ENCODE measurements around the gene PHF2. TPM values are rescaled to one million over a fixed set of nuclear protein-coding genes. Genes with fewer than 3 reads are reported as not detected.

Gene PHF2
- total RNA-seq, 2 experiments from 2014 or later: 20.6 to 23.7 TPM

DNA sequence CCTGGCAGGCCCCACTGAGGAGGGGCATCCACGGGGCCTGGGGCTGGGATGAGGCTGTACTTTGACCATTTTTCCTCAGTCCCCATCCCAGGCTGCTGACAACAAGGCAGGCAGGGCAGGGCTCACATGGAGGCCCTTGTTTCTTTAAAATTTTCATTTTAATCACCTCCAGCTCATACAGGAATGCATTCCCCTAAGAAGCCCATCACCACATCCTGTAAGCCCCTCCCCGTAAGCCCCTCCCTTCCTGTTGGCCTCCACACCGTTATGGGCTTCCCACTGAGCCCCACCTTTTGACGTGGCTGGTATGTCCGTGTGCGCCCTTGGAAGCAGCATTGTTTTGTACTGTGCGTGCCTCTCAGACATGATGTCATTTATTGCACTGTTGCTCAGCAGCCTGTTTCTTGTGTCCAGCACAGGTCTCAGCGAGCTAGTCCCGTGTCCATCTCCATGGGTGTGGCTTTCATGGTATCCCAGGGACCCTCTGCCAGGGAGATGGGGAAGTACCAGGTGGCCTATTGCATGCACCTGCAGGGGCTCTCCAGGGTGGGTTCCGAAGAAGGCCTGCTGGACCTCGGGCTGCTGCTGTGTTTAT lies 22.4 kb downstream of the PHF2 start:
- no peaks in the 10 kb centered on the region for H4K20me1 ChIP-seq (ENCODE audit: insufficient read depth, low read length)

GRCh38 chr9:93599571-93600403 lies 23.4 kb downstream of the PHF2 start:
- intact Hi-C loops (cut with micrococcal nuclease; ENCODE audit: unreplicated experiment): no loop called here
- H3K4me1 ChIP-seq (ENCODE audit: insufficient read depth, low read length, poor library complexity, severe bottlenecking): peaks cover 9% of the 10 kb centered on the region
- H3K4me3 ChIP-seq (ENCODE audit: low read depth, low read length, poor library complexity, severe bottlenecking): no peak overlapping the region
- H3K79me2 ChIP-seq (ENCODE audit: insufficient read depth, low read depth, low read length): no peaks in the 10 kb centered on the region
- H3K27ac ChIP-seq (ENCODE audit: low read depth, low read length, poor library complexity, severe bottlenecking): no peak overlapping the region
- TF ChIP-seq CTCF (conservative IDR thresholded peaks at IDR 0.05; ENCODE audit: low read length) (no peak), EZH2phosphoT487 (IDR thresholded peaks at IDR 0.05; ENCODE audit: borderline replicate concordance, low read depth, low read length) (no peak)
- DNase-seq (ENCODE audit: low spot score): no peak
- H3K9me2 ChIP-seq (ENCODE audit: insufficient read depth, low read length): no peaks in the 10 kb centered on the region
- no peak overlapping the region for H3K4me2 ChIP-seq (ENCODE audit: low read length)
- no peaks in the 10 kb centered on the region for H4K20me1 ChIP-seq (ENCODE audit: insufficient read depth, low read length)
- H2AFZ ChIP-seq (ENCODE audit: low read length): no peak overlapping the region
- ChIA-PET POLR2A (no interaction called here), CTCF (ENCODE audit: unreplicated experiment) (no interaction called here)
- H3K9me3 ChIP-seq (ENCODE audit: low read length): no peaks in the 10 kb centered on the region
- no TSS peak for BruUV-seq (replicated peaks)
- no peaks in the 10 kb centered on the region for H3K36me3 ChIP-seq (ENCODE audit: insufficient read depth, low read length)

More for the DNA sequence above, 22.4 kb downstream of the PHF2 start:
- no peak for DNase-seq (ENCODE audit: low spot score)
- H3K79me2 ChIP-seq (ENCODE audit: insufficient read depth, low read depth, low read length): no peaks in the 10 kb centered on the region
- CTCF ChIA-PET (ENCODE audit: unreplicated experiment): no interaction called here
- H3K9me3 ChIP-seq (ENCODE audit: low read length): no peaks in the 10 kb centered on the region
- no peak overlapping the region for H3K27ac ChIP-seq (ENCODE audit: low read depth, low read length, poor library complexity, severe bottlenecking)
- H3K4me1 ChIP-seq (ENCODE audit: insufficient read depth, low read length, poor library complexity, severe bottlenecking): peaks cover 9% of the 10 kb centered on the region
- H3K9me2 ChIP-seq (ENCODE audit: insufficient read depth, low read length): no peaks in the 10 kb centered on the region
- BruUV-seq (replicated peaks): no TSS peak
- intact Hi-C loops (cut with micrococcal nuclease; ENCODE audit: unreplicated experiment): no loop called here
- no peak for TF ChIP-seq EZH2phosphoT487 (IDR thresholded peaks at IDR 0.05; ENCODE audit: borderline replicate concordance, low read depth, low read length)
- no peak for TF ChIP-seq CTCF (conservative IDR thresholded peaks at IDR 0.05; ENCODE audit: low read length)
- no peak overlapping the region for H3K4me3 ChIP-seq (ENCODE audit: low read depth, low read length, poor library complexity, severe bottlenecking)
- H3K4me2 ChIP-seq (ENCODE audit: low read length): no peak overlapping the region
- no peaks in the 10 kb centered on the region for H3K36me3 ChIP-seq (ENCODE audit: insufficient read depth, low read length)
- POLR2A ChIA-PET: no interaction called here
- no peak overlapping the region for H2AFZ ChIP-seq (ENCODE audit: low read length)

DNA sequence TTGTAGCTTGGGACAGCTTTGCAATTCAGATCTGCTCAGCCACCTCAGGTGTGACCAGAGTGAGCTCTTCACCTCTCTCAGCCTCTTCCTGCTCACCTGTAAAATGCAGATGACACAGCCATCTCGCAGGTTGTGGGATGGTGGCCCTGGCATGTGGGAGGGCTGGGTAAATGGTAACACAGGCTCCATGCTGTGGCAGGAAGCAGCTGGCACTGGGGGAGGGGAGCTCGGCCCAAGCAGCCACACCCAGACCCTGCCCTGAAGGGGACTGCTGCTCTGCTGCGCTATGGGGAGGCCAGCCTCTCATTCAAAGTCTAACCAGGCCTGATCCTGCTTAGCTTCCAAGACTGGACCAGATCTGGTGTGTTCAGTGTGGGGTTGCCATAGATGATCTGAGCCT lies 24.1 kb downstream of the PHF2 start:
- DNase-seq (ENCODE audit: low spot score): peak; percentile 25
- Histone ChIP-seq H2AFZ (ENCODE audit: low read length) (no peak overlapping the region), H3K4me2 (ENCODE audit: low read length) (no peak overlapping the region), H3K9me3 (ENCODE audit: low read length) (no peaks in the 10 kb centered on the region), H3K4me1 (ENCODE audit: insufficient read depth, low read length, poor library complexity, severe bottlenecking) (peaks cover 9% of the 10 kb centered on the region), H3K4me3 (ENCODE audit: low read depth, low read length, poor library complexity, severe bottlenecking) (no peak overlapping the region), H3K36me3 (ENCODE audit: insufficient read depth, low read length) (no peaks in the 10 kb centered on the region), H3K27ac (ENCODE audit: low read depth, low read length, poor library complexity, severe bottlenecking) (no peak overlapping the region), H4K20me1 (ENCODE audit: insufficient read depth, low read length) (no peaks in the 10 kb centered on the region), H3K9me2 (ENCODE audit: insufficient read depth, low read length) (no peaks in the 10 kb centered on the region), H3K79me2 (ENCODE audit: insufficient read depth, low read depth, low read length) (no peaks in the 10 kb centered on the region)
- POLR2A ChIA-PET: no interaction called here
- intact Hi-C loops (cut with micrococcal nuclease; ENCODE audit: unreplicated experiment): no loop called here
- CTCF ChIA-PET (ENCODE audit: unreplicated experiment): interaction anchor here (0.6 kb wide), 1 partner anchor 11 kb away, joined by 4 read pairs; no protein-coding TSS in a partner anchor
- no TSS peak for BruUV-seq (replicated peaks)
- TF ChIP-seq EZH2phosphoT487 (IDR thresholded peaks at IDR 0.05; ENCODE audit: borderline replicate concordance, low read depth, low read length) (no peak), CTCF (conservative IDR thresholded peaks at IDR 0.05; ENCODE audit: low read length) (no peak)
